Prostate gland (tissue), 2 donors: ENCODE data around the gene TNXB. TPM values are rescaled to one million over a fixed set of nuclear protein-coding genes. Genes with fewer than 3 reads are reported as not detected.

Experiments
- DNase-seq: peaks from one replicate; pipeline ENCODE4 v3.0.0-alpha.2; 2019; ENCODE audit warnings: low spot score
- H3K27ac ChIP-seq, 2 donors: fragments of 200-600 bp; sonication (generic); 2 replicates each; pipeline ENCODE4 v1.5.1; 2017 to 2019
- H3K27me3 ChIP-seq: fragments of 200-600 bp; sonication (generic); replicated peaks from 2 replicates; pipeline ENCODE4 v1.5.1; 2019; ENCODE audit not compliant: insufficient read depth
- H3K36me3 ChIP-seq, 2 donors: fragments of 200-600 bp; sonication (generic); 1 replicate in 1 of 2; 2 replicates in 1 of 2; pipeline versions ENCODE4 v1.5.1 to v1.8.1; 2017 to 2019
- H3K4me1 ChIP-seq: fragments of 200-600 bp; sonication (generic); replicated peaks from 2 replicates; pipeline ENCODE4 v1.5.1; 2019
- H3K4me3 ChIP-seq, 2 donors: fragments of 200-600 bp; sonication (generic); 2 replicates each; pipeline ENCODE4 v1.5.1; 2017 to 2019
- H3K9me3 ChIP-seq: fragments of 200-600 bp; sonication (generic); 2 replicates; pipeline ENCODE4 v1.5.1; 2017
- POLR2A ChIP-seq: fragments of 450-650 bp; IDR thresholded peaks from one replicate; pipeline ENCODE4 v1.6.1; 2016; ENCODE audit warnings: antibody characterized with exemption, mild to moderate bottlenecking
- POLR2AphosphoS5 ChIP-seq: sonication (generic); formaldehyde crosslinking; IDR thresholded peaks from one replicate; pipeline ENCODE4 v1.6.1; 2017; ENCODE audit warnings: antibody characterized with exemption
- WGBS: methylation state at CpG from one replicate; pipeline ENCODE4 v1.1.5; 2018; 5-methylcytosine and 5-hydroxymethylcytosine counted together
- intact Hi-C: fragments of 100-400 bp; cut with DNase I; formaldehyde crosslinking; loops from one replicate; pipeline ENCODE4 v1.14.2; 2022
- total RNA-seq, 2 donors: library from RNA; depleted of rRNA; stranded (reverse); fragments of >200 nt; gene quantifications; one replicate each; pipeline ENCODE4 v1.1.0, GENCODE V29; 2016
- TF ChIP-seq, protein P1 (sequence below), 4 experiments: fragments of 200-600 bp in 2 of 4; fragments of 450-650 bp in 2 of 4; sonication (generic) in 2 of 4; IDR thresholded peaks; 1 replicate in 3 of 4; 2 replicates in 1 of 4; pipeline ENCODE4 v1.5.1; 2016 to 2019; ENCODE audit warnings: antibody characterized with exemption in 4 of 4, mild to moderate bottlenecking in 2 of 4, moderate library complexity in 2 of 4

The TNXB gene
- total RNA-seq, 2 donors from 2014 or later = 18.5 to 29.1 TPM

DNA sequence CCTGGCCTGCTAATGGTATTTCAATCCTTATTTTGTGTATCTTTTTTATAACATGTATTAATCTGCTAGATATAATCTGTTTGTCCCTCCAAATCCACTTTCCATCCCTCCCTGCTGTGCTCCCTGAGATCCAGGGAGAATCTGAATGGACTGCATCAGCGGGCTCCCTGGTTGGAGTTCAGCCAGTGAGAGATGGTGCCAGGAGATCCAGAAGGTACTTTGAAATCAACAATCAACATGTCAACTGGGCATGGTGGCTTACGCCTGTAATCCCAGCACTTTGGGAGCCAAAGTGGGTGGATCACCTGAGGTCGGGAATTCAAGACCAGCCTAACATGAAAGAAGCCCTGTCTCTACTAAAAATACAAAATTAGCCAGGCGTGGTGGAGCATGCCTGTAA, 14.5 kb upstream of the TNXB start:
- no peaks in the 10 kb centered on the region for H3K27me3 ChIP-seq
- TF ChIP-seq POLR2AphosphoS5 = no peak
- TF ChIP-seq, protein P1, sequence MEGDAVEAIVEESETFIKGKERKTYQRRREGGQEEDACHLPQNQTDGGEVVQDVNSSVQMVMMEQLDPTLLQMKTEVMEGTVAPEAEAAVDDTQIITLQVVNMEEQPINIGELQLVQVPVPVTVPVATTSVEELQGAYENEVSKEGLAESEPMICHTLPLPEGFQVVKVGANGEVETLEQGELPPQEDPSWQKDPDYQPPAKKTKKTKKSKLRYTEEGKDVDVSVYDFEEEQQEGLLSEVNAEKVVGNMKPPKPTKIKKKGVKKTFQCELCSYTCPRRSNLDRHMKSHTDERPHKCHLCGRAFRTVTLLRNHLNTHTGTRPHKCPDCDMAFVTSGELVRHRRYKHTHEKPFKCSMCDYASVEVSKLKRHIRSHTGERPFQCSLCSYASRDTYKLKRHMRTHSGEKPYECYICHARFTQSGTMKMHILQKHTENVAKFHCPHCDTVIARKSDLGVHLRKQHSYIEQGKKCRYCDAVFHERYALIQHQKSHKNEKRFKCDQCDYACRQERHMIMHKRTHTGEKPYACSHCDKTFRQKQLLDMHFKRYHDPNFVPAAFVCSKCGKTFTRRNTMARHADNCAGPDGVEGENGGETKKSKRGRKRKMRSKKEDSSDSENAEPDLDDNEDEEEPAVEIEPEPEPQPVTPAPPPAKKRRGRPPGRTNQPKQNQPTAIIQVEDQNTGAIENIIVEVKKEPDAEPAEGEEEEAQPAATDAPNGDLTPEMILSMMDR (IDR thresholded peaks at IDR 0.05) = no peak
- no peak for TF ChIP-seq POLR2A
- peaks cover 12 to 17% of the 10 kb centered on the region in 2 donors for H3K36me3 ChIP-seq
- H3K4me1 ChIP-seq = peaks cover 13% of the 10 kb centered on the region
- H3K9me3 ChIP-seq = no peaks in the 10 kb centered on the region
- no peak overlapping the region for H3K27ac ChIP-seq
- no peak overlapping the region for H3K4me3 ChIP-seq
- no peak for DNase-seq
- intact Hi-C loops = no loop called here
- 82% methylated on average over 4 of the region's 4 CpGs for WGBS

DNA sequence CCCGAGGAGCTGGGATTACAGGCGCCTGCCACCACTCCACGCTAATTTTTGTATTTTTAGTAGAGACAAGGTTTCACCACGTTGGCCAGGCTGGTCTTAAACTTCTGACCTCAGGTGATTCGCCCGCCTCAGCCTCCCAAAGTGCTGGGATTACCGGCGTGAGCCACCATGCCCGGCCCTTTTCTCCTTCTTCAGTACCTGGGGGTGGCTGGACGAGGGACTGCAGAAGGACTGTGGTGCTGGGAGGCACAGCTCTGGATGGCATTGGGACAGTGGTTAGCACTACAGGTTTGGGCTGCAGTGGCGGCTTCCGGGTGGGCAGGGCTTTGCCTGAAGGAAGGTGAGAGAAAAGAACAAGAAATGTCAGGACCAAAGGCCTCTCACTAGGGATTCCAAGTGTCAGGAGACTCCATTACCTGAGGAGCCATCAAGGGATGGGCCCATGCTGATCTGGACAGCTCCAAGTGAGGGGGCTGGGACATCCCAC, 11.5 kb upstream of the TNXB start:
- Histone ChIP-seq H3K9me3 (no peaks in the 10 kb centered on the region), H3K36me3 (peaks cover 23 to 27% of the 10 kb centered on the region in 2 donors), H3K4me3 (no peak overlapping the region), H3K27ac (no peak overlapping the region), H3K4me1 (no peaks in the 10 kb centered on the region), H3K27me3 (no peaks in the 10 kb centered on the region)
- DNase-seq = no peak
- intact Hi-C loops = no loop called here
- TF ChIP-seq POLR2AphosphoS5 (no peak), POLR2A (no peak)
- TF ChIP-seq, protein P1 (IDR thresholded peaks at IDR 0.05) = no peak
- 98% methylated on average over 12 of the region's 12 CpGs for WGBS

DNA sequence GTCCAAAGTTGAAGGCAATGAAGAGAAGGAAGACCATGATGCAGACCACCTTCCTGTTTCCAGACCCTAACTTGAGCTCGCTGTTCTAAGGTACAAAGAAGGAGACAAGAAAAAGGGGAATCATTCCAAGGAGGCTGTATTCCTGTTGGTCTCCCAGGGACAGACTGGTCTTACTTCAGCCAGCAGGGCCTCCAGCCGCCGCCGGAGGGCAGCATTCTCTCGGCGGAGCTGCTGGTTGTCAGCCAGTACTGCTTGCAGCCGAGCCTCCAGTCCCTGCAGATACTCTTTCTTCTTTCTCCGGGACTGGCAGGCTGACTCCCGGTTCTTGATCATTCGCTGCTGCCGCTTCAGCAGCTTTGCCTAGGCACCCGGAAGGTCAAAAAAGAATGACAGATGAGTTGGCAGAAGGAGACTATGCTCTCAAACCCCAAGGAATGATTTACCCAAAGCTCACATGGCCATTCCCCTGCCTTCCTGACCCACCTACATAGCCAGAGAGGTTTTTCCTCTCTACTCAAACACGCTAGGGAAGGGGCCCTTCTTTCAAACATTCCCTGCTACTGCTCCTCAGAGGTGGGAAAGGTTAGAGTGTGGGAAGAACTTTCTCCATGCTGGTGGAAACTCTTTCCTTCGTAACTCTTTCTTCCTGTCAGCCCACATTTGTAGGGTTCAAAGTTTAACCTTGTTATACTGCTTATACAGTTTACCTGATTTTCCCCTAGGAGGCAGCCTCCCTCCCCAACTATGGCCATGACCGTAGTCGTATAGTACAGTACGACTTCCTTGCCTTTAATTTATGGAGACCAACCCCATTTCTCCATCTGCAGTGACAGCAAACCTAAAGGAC, 9.9 kb upstream of the TNXB start:
- H3K36me3 ChIP-seq = peaks cover 23 to 28% of the 10 kb centered on the region in 2 donors
- peak overlapping the region; percentile 47 to 52 for H3K27ac ChIP-seq
- H3K9me3 ChIP-seq = no peaks in the 10 kb centered on the region
- H3K27me3 ChIP-seq = no peaks in the 10 kb centered on the region
- 17% methylated on average over 17 of the region's 17 CpGs for WGBS
- no peaks in the 10 kb centered on the region for H3K4me1 ChIP-seq
- intact Hi-C loops = loop anchor here (1.0 to 2.0 kb wide), 2 partner anchors 35 to 76 kb away; partner anchors contain the start of gene PPT2
- DNase-seq = peak; percentile 84
- TF ChIP-seq POLR2A = no peak
- TF ChIP-seq, protein P1 (IDR thresholded peaks at IDR 0.05) = peak; percentile 63 to 96 (median 92)
- peak; percentile 73 for TF ChIP-seq POLR2AphosphoS5
- no peak overlapping the region for H3K4me3 ChIP-seq

DNA sequence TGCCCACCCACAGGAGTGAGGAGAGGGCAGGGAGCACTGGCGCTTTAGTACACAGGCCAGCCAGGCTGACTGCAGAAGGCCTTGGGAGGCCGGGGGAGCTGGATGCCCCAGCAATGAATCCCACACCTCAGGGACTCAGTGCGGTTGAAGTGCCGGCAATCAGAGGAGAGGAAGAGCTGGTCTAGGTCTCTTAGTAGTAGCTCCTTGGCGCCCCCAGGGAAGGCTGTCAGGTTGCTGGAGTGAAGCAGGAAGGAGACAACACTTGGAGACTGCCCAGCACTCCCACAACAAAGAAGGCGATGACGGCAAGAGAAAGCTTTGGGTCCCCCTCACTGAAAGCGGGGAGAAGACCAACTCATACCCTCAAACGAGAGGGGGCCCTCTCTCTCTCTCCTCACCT, 8.3 kb upstream of the TNXB start:
- no peak for DNase-seq
- Histone ChIP-seq H3K36me3 (peaks cover 23 to 28% of the 10 kb centered on the region in 2 donors), H3K27ac (no peak overlapping the region), H3K4me3 (no peak overlapping the region), H3K9me3 (no peaks in the 10 kb centered on the region), H3K27me3 (no peaks in the 10 kb centered on the region), H3K4me1 (no peaks in the 10 kb centered on the region)
- WGBS = 84% methylated on average over 9 of the region's 9 CpGs
- intact Hi-C loops = no loop called here
- TF ChIP-seq, protein P1 (IDR thresholded peaks at IDR 0.05) = no peak
- no peak for TF ChIP-seq POLR2AphosphoS5
- TF ChIP-seq POLR2A = no peak
